ENCODE results near the gene PKD2L1.

Gene PKD2L1

GRCh38 chr10:100360234-100360633 is 30.2 kb upstream of the PKD2L1 start:
- H3K9ac ChIP-seq (ENCODE audit: low read length), result no peak overlapping the region
- H4K20me1 ChIP-seq (ENCODE audit: low read depth, low read length), result peaks cover 23% of the 10 kb centered on the region
- no peaks in the 10 kb centered on the region for H3K9me2 ChIP-seq (replicated peaks; ENCODE audit: insufficient read depth, low read length)
- peaks cover 25% of the 10 kb centered on the region for H3F3A ChIP-seq (ENCODE audit: insufficient read depth)
- no peak overlapping the region for H3K27ac ChIP-seq (ENCODE audit: low read depth, low read length)
- H3K4me2 ChIP-seq (ENCODE audit: low read depth, low read length, poor library complexity, severe bottlenecking), result no peak overlapping the region
- no peak overlapping the region for H2AFZ ChIP-seq (ENCODE audit: low read depth, low read length, severe bottlenecking)
- H3K4me3 ChIP-seq (ENCODE audit: insufficient read depth, low read length, poor library complexity, severe bottlenecking), result no peak overlapping the region
- TF ChIP-seq EZH2phosphoT487 (conservative IDR thresholded peaks at IDR 0.05; ENCODE audit: low read length) (no peak), CTCF (IDR thresholded peaks at IDR 0.05; ENCODE audit: insufficient read depth, low read length, poor library complexity, severe bottlenecking) (no peak)
- no peaks in the 10 kb centered on the region for H3K27me3 ChIP-seq (ENCODE audit: low read length)
- H3K9me3 ChIP-seq (ENCODE audit: insufficient read depth, low read length), result no peaks in the 10 kb centered on the region
- H3K36me3 ChIP-seq (ENCODE audit: low read length), result peaks cover 56% of the 10 kb centered on the region
- no peaks in the 10 kb centered on the region; the same call in 1 of the 2 replicates for H3K79me2 ChIP-seq (ENCODE audit: insufficient read depth, low read length)

- TF ChIP-seq CTCF (IDR thresholded peaks at IDR 0.05; ENCODE audit: insufficient read depth, low read length, poor library complexity, severe bottlenecking), result no peak
- no peak for TF ChIP-seq EZH2phosphoT487 (conservative IDR thresholded peaks at IDR 0.05; ENCODE audit: low read length)
These were observed 29.6 kb upstream of the PKD2L1 start for GRCh38 chr10:100359529-100360150.

GRCh38 chr10:100359030-100359432 is 29.0 kb upstream of the PKD2L1 start:
- Histone ChIP-seq H3F3A (ENCODE audit: insufficient read depth) (peaks cover 18% of the 10 kb centered on the region), H3K79me2 (ENCODE audit: insufficient read depth, low read length) (peaks cover 6% of the 10 kb centered on the region; the same call in 1 of the 2 replicates), H3K9ac (ENCODE audit: low read length) (no peak overlapping the region), H3K9me2 (replicated peaks; ENCODE audit: insufficient read depth, low read length) (no peaks in the 10 kb centered on the region), H2AFZ (ENCODE audit: low read depth, low read length, severe bottlenecking) (no peak overlapping the region), H4K20me1 (ENCODE audit: low read depth, low read length) (peaks cover 24% of the 10 kb centered on the region), H3K4me3 (ENCODE audit: insufficient read depth, low read length, poor library complexity, severe bottlenecking) (no peak overlapping the region), H3K4me2 (ENCODE audit: low read depth, low read length, poor library complexity, severe bottlenecking) (no peak overlapping the region), H3K27ac (ENCODE audit: low read depth, low read length) (no peak overlapping the region), H3K9me3 (ENCODE audit: insufficient read depth, low read length) (no peaks in the 10 kb centered on the region), H3K36me3 (ENCODE audit: low read length) (peaks cover 67% of the 10 kb centered on the region), H3K27me3 (ENCODE audit: low read length) (no peaks in the 10 kb centered on the region)
- TF ChIP-seq EZH2phosphoT487 (conservative IDR thresholded peaks at IDR 0.05; ENCODE audit: low read length) (no peak), CTCF (IDR thresholded peaks at IDR 0.05; ENCODE audit: insufficient read depth, low read length, poor library complexity, severe bottlenecking) (no peak)

More at GRCh38 chr10:100359529-100360150, 29.6 kb upstream of the PKD2L1 start:
- no peak overlapping the region for H3K4me3 ChIP-seq (ENCODE audit: insufficient read depth, low read length, poor library complexity, severe bottlenecking)
- H3K36me3 ChIP-seq (ENCODE audit: low read length), result peaks cover 61% of the 10 kb centered on the region
- no peak overlapping the region for H2AFZ ChIP-seq (ENCODE audit: low read depth, low read length, severe bottlenecking)
- H3K79me2 ChIP-seq (ENCODE audit: insufficient read depth, low read length), result peaks cover under 1% of the 10 kb centered on the region; the same call in 1 of the 2 replicates
- no peaks in the 10 kb centered on the region for H3K9me2 ChIP-seq (replicated peaks; ENCODE audit: insufficient read depth, low read length)
- peaks cover 24% of the 10 kb centered on the region for H3F3A ChIP-seq (ENCODE audit: insufficient read depth)
- no peaks in the 10 kb centered on the region for H3K9me3 ChIP-seq (ENCODE audit: insufficient read depth, low read length)
- H3K4me2 ChIP-seq (ENCODE audit: low read depth, low read length, poor library complexity, severe bottlenecking), result no peak overlapping the region
- H3K27ac ChIP-seq (ENCODE audit: low read depth, low read length), result no peak overlapping the region
- H4K20me1 ChIP-seq (ENCODE audit: low read depth, low read length), result peaks cover 24% of the 10 kb centered on the region
- H3K9ac ChIP-seq (ENCODE audit: low read length), result no peak overlapping the region
- no peaks in the 10 kb centered on the region for H3K27me3 ChIP-seq (ENCODE audit: low read length)
